SKM-1 (cell line): ENCODE measurements around the gene ZFPM1.
A peak's percentile ranks its signal among the peaks of the same experiment; 100 is the strongest.

Source experiments
- DNase-seq: peaks from one replicate; lab custom pipeline; 2025; ENCODE audit not compliant: unreplicated experiment; lab: John Stamatoyannopoulos, UW

ZFPM1 gene

GRCh38 chr16:88448461-88449266 is 4.4 kb upstream of the ZFPM1 start:
- no peak for DNase-seq

- DNase-seq = no peak
Measured at GRCh38 chr16:88449267-88449561, 3.9 kb upstream of the ZFPM1 start.

DNA sequence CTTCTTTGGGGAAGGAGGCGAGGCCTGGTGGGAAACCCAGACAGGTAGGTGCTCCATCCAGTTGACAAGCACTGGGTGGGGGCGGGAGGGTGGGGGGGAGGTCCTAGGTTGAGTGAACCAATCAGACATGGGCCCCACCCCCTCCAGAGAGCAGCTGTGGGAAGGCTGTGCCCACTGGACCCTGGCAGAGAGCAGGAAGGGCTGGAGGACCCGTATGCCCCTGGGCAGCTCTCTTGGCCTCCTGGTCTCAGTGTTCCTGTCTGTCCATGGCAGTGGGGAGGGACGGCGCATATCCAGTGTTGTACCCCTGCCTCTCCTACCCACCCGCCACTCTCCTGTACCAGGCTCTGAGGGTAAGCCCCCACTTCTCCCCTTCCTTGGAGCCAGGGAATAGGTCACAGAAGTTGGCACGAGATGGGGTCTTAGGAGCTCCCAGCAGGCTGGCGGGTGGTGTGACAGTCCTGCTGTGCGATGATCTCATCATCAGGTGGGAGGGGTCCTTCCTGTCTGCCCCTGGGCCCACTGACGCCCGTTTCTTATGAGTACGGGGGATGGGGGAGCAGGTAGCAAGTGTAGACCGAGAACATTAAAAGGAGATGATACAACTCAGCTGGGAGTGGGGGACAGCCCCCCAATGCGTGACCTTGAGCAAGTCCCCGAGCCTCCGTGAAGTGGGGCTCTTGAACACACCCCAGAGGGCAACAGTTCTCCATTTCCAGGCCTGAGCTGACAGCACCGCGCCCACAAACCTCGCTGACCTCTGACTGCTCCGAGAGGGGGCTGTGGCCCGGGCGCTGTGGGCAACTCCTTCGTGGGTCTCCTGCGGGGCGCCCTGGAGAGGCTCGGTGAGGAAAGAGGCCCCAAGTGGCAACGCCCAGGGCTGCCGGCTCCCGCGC is 1.2 kb upstream of the ZFPM1 start:
- no peak for DNase-seq

DNA sequence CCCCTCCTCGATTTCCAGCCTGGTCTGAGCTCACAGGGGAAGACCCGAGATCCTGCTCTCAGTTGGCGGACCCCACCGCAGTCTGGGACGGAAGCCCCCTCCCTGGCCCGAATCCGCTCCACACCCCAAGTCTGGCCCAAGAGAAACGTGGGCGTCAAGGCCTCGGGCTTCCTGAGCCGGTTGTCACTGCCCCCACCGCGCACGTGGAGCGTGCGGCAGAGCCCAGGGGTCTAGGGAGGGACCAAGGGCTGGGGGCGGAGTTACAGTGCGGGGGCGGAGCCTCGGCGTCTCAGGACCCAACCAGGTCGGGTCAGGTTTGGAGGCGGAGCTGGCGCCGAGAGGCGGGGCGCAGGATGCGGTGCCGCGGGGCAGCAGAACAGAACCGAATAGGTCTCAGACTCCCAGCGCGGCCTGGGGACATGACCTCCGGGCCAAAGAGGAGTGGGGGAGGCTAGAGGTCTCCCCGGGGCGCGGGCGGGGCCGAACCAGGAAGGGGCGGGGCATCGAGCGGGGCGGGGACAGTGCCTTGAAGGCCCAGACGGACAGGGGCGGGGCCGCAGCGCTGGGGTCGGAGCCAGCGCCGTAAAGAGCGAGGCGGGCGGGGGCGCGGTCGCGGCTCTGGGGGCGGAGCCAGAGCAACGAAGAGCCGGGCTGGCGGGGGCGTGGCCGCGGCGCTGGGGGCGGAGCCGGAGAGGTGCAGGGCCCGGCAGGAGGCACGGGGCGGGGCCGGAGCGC is 431 bp upstream of the ZFPM1 start:
- peak; percentile 86 for DNase-seq

GRCh38 chr16:88453611-88454522 is 787 bp downstream of the ZFPM1 start:
- no peak for DNase-seq

GRCh38 chr16:88454523-88454947 is 1.5 kb downstream of the ZFPM1 start:
- no peak for DNase-seq

DNA sequence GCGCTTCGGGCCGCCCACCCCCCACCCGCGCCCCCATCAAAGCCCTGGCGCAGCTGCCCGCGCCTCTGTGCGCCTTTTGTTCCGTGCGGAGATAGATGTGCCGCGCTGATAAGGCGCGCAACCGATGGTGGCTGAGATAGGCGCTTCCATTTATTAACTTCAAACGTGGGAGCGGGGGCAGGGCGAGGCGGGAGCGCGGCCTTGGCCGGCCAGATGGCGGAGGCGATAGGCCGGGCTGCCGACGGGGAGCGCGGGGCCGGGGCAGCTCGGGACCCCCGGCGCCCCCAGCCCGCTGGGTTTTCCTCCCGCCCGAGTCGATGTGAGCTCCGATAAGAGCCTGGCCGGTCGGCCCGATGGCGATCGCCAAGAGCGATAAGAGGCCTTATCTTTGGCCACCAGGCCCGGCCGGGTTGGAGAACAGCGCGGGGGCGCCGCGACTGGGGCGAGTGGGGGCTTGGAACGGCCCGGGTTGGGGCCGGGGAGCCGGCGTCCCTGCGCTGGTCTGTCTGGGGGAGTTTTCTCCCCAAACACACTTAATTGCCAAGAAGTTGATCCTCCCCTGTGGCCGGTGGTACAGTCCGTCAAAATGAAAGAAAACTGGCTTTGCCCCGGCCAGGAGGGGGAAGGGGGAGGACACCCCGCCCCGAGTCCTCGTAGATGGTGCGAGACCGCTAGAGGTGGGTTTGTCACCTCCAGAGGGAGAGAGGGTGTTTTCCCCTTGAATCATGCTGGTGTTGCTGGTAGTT is 2.7 kb downstream of the ZFPM1 start:
- no peak for DNase-seq

GRCh38 chr16:88456356-88457292 is 3.5 kb downstream of the ZFPM1 start:
- DNase-seq = no peak

DNA sequence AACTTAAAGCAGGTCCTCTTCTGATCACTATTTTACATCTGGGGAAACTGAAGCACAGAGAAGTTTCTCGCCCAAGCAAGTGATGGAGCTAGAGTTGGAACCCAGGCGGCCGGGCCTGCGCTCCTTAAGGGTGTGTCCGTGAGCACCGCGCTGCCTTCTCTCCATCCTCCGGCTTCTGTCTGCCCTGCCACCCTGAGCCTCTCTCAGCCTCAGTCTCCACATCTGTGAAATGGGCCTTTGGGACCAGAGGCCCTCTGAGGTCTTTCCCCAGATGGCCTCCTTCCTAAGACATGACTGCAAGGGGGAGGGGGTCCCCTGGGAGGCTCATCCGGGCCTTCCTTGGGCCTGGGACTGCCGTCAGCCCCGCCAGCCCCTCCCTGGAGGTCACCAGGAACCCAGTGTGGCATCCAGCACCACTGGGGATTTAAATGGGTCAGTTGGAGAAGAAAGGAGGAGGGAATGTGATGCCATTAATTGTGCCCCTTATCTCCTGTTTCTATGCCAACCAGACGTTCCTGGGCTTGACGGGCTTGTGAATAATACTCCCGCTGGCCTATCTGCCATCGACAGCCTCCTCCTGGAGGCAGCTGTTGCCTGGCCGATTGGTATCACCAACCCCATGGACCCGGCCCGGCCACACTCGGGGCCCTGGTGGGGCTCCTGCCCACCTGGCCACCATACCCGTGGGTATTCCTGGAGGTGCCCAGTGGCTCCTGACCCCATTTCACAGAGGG is 5.1 kb downstream of the ZFPM1 start:
- DNase-seq = no peak

- no peak for DNase-seq
Measured at GRCh38 chr16:88458773-88459235, 5.7 kb downstream of the ZFPM1 start.

DNA sequence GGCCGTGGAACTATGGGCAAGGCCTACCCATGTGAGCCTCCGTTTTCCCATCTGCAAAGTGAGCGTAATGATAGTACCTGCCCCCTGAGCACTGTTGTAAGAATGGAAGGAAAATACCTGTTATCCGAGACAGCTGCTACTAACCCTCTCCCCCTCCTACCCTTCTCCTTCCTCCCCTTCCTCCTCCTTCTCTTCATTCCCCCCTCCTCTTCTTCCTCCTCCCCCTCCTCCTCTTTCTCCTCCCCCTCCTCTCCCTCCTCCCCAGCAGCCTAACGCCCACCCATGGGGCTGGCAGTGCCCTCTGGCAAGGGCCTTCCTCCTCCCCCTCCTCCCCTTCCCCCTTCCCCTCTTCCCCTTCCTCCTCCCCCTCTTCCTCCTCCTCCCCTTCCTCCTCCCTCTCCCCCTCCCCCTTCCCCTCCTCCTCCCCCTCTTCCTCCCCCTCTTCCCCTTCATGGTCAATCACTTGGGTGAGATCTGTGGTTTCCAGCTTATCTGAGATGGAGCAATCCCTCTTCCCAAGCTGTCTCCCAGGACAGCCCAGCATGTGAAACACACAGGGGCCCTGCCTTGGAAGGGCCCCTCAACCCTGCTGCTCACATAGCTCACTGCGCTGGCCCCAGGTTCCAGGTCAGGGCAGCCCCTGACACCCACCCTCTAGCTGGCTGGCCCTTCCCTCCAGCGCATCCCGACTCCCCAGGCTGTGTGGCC is 6.4 kb downstream of the ZFPM1 start:
- no peak for DNase-seq

- no peak for DNase-seq
Measured at GRCh38 chr16:88460496-88461330, 7.6 kb downstream of the ZFPM1 start.

DNA sequence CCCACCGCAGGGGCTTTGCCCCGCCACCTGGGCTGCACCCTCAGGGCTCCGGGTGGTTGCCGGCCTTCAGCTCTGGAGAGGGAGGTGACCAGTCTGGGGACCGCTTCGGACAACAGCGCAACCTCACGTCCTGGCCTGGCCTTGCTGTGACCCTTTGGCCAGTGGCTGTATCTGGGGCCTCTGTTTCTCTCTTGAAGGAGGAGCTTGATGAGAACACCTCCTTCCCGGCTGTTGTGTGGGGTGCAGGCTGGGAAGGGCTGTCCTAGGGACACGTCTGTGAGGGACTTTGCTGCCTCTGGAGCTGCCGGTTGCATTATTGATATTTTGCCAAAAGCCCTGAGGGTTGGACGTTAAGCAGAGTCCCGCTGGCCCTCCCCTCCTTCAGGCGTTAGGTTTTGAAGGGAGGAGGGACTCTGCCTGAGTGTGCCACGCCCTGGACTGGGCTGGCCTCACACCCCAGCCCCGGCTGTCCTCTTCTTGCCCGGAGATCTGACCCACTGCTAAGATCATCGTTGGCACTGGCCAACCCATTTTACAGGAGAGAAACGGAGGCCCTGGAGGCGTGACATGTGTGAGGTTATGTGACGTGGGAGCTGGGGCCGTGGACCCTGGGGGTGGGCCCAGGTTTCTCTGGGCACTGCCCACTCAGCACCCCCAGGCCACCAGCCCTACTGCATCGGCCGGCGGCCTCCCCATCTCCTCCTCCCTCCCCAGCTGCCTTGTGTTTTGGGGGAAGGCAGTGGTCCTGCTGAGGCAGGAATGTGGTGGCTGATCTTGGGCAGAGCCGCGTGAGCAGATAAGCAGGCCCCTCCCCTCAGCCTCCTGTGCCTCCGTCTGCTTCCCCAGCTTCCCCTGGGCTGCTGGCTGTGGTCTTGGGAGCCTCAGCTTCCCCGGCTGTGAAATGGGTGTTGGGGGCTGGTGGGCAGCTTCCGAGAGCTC is 8.5 kb downstream of the ZFPM1 start:
- DNase-seq = no peak

GRCh38 chr16:88462396-88462795 is 9.3 kb downstream of the ZFPM1 start:
- no peak for DNase-seq

- DNase-seq = no peak
Measured at GRCh38 chr16:88463411-88463810, 10.3 kb downstream of the ZFPM1 start.
